ENCODE measurements around the gene JAML.

JAML gene

DNA sequence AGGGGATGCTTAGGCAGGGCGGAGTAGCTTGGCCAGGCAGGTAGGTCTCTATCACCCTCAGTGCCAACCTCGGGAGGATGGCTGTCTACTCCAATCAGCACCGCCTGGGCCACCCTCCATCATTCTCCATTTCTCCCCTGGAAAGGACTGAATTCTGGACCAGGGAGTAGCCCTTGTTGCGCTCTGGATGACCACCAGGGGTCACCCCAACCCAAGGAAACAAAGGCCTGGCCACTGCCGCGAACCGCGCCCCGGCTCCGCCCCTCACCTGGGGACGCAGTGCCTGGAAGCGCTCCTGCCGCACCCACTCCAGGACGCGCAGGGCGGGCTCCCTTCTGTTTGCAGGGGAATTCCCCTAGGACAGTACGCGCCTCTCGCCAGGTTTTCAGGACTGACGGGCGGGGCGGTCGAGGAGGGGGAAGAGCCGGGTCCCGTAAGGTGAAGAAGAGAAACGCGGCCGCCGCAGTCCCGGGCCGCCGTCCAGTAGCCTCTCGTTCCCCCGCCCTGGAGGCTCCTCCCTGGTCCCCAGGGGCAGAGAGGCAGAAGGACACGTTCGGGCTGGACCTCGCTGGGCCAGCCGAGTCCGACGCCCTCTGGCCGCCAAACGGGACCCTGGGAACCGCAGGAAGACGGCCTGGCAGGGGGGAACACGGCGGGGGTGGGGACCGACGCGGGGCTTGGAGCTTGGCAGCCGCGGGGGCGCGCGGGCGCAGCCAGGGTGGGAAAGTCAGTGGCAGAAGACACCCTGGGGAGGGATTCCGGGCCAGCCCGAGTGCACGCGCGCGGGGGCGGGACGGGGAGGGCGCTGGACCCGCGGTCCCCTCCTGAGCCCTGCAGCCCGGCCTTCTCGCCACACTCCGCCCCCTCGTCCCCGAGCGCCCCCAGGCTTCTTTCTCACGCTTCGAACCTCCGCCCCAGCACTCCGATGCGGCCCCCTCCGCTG is 79.3 kb downstream of the JAML start:
- peak; percentile 69 for DNase-seq (ENCODE audit: low spot score)

DNA sequence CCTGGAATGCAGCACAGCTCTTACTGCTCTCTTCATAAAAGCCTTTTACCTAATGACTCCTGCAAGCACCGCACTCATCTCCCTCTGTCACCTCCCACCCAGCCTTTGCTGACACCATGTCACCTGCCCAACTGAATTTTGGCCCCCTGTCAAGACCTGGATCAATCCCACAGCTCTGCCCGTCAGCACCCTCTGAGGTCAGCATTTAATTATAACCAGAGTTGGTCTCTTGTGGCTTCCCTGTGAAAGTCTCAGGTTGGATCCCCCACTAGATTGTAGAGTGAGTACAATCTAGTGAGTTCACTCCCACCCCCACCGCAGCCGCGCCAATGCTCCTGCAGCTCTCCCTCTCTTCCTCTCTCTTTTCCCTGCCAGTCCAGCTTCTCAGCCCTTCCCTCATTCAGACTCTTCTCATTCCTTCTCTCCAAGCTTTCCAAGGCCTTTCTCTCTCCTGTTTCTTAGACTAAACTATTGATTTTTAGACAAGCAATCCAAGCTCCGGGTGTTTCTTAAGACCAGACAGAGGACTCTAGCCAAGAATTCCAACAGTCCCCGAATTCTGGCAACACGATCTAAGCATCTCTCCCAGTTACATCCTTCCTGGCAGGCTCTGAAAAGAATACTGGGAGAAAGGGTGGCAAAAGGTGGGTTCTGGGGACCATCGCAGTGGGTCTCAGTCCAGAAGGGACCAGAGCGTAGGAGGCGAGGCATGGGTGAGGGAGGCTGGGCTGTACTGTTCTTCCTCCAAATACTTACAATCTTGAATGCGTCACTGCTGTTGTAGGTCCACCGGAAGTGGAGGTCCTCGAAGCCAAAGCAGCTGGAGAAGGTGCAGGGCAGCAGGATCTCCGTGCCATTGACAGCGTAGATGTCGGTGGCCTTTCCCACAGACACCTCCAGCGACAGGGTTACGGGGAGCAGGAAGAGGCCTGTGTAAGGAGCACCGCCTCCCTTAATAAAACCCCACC is 80.2 kb downstream of the JAML start:
- DNase-seq (ENCODE audit: low spot score): no peak

All from hematopoietic multipotent progenitor cell treated with erythropoietin and hydrocortisone succinate and interleukin-3 and kit ligand, for 17 days (in vitro differentiated cells).